ENCODE results near the gene MRPL58.

DNA sequence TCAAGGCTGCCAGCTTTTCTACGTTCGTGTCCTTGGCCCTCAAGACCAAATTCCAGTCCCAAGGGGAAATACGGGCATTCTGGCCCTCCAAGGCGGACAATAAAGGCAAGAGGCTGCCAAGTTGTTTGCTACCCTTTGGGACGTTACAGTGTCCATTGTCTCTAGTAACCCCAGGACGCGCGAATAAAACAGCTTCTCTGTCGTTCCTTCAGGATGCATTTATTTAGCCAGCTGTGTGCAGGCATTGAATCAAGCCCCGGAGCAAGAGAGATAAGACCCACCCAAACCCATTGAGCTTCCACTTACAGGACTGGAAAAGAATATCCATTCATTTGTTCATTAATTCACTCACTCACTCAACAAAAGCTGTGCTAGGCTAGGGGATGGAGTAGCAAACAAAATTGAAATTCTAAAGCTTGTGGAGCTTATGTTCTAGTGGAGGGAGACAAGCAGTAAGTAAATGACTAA is 656 bp downstream of the MRPL58 start:
- TF ChIP-seq, protein P1, sequence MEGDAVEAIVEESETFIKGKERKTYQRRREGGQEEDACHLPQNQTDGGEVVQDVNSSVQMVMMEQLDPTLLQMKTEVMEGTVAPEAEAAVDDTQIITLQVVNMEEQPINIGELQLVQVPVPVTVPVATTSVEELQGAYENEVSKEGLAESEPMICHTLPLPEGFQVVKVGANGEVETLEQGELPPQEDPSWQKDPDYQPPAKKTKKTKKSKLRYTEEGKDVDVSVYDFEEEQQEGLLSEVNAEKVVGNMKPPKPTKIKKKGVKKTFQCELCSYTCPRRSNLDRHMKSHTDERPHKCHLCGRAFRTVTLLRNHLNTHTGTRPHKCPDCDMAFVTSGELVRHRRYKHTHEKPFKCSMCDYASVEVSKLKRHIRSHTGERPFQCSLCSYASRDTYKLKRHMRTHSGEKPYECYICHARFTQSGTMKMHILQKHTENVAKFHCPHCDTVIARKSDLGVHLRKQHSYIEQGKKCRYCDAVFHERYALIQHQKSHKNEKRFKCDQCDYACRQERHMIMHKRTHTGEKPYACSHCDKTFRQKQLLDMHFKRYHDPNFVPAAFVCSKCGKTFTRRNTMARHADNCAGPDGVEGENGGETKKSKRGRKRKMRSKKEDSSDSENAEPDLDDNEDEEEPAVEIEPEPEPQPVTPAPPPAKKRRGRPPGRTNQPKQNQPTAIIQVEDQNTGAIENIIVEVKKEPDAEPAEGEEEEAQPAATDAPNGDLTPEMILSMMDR (IDR thresholded peaks at IDR 0.05; ENCODE audit: insufficient read depth, low read length, poor library complexity, severe bottlenecking): no peak
- TF ChIP-seq EZH2phosphoT487 (conservative IDR thresholded peaks at IDR 0.05; ENCODE audit: low read length): no peak

Data from SU-DHL-6 (cell line).